ENCODE results near the gene PKD1L1. TPM values are rescaled to one million over a fixed set of nuclear protein-coding genes. Genes with fewer than 3 reads are reported as not detected.

Gene PKD1L1
- polyA plus RNA-seq, 1 donor (not counting 4 experiments of a cell fraction or from before 2014, with no cell fraction given) = 0.04 TPM

DNA sequence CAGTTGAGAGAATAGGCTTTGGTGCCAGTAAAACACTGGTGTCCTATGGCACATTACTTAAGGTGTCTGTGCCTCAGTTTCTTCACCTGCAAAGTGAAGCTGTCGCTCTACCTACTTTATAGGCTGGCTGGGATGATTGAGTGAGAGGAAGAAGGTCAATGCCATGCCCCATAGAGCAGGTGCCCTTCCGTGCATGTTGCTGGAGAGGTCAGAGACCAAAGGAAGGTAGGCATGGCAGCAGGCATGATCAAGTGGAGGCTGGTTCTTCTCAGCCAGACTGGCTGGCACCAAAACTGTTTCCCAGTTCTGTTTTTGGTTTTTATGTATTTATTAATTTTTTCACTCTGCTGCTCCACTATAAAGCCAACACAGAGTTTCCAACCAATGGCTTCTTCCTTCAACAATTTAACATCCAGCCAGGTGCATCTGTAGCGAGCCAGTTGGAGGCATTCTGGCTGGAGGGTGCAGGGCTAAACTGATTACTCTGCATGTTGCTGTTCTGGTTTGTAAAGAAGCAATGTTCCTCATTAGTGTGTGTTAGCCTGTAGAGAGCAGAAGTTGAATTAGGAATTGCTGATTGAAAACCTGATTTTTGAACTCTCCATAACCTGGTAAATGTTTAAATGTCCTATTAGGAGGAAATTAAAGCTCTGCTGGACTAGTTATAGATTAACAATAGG lies 222.1 kb downstream of the PKD1L1 start:
- H3K4me1 ChIP-seq (ENCODE audit: control insufficient read depth, extremely low read depth, insufficient read depth, low read length) = no peaks in the 10 kb centered on the region
- H4K20me1 ChIP-seq (ENCODE audit: control insufficient read depth, extremely low read depth, insufficient read depth, low read length) = no peaks in the 10 kb centered on the region
- no peak overlapping the region for H3K4me2 ChIP-seq (ENCODE audit: control insufficient read depth, extremely low read depth, insufficient read depth, low read depth, low read length)
- TF ChIP-seq, protein P1, sequence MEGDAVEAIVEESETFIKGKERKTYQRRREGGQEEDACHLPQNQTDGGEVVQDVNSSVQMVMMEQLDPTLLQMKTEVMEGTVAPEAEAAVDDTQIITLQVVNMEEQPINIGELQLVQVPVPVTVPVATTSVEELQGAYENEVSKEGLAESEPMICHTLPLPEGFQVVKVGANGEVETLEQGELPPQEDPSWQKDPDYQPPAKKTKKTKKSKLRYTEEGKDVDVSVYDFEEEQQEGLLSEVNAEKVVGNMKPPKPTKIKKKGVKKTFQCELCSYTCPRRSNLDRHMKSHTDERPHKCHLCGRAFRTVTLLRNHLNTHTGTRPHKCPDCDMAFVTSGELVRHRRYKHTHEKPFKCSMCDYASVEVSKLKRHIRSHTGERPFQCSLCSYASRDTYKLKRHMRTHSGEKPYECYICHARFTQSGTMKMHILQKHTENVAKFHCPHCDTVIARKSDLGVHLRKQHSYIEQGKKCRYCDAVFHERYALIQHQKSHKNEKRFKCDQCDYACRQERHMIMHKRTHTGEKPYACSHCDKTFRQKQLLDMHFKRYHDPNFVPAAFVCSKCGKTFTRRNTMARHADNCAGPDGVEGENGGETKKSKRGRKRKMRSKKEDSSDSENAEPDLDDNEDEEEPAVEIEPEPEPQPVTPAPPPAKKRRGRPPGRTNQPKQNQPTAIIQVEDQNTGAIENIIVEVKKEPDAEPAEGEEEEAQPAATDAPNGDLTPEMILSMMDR (optimal IDR thresholded peaks at IDR 0.05 in 1 of 3, IDR thresholded peaks at IDR 0.05 in 1 of 3, conservative IDR thresholded peaks at IDR 0.05 in 1 of 3; ENCODE audit: extremely low read depth in 1 of 3, insufficient read depth in 2 of 3, low read length in 3 of 3) = no peak
- no peak for TF ChIP-seq EZH2 (IDR thresholded peaks at IDR 0.05; ENCODE audit: low read length)
- no peaks in the 10 kb centered on the region for H3K79me2 ChIP-seq (ENCODE audit: control insufficient read depth, insufficient read depth, low read length)
- no peak overlapping the region for H3K4me3 ChIP-seq (ENCODE audit: control insufficient read depth in 2 of 3, extremely low read depth in 1 of 3, insufficient read depth in 2 of 3, low read depth in 1 of 3, low read length in 3 of 3)
- DNase-seq (ENCODE audit: low read depth, low spot score) (no peak), FAIRE-seq (no peak)
- H3K36me3 ChIP-seq (ENCODE audit: control insufficient read depth in 2 of 2, extremely low read depth in 1 of 2, insufficient read depth in 2 of 2, low read length in 2 of 2) = no peaks in the 10 kb centered on the region
- no peaks in the 10 kb centered on the region for H3K9me1 ChIP-seq (ENCODE audit: control insufficient read depth, extremely low read depth, insufficient read depth, low read length)
- H3K27me3 ChIP-seq (ENCODE audit: control insufficient read depth, extremely low read depth, insufficient read depth, low read length) = no peaks in the 10 kb centered on the region
- no peaks in the 10 kb centered on the region for H3K9me3 ChIP-seq (ENCODE audit: control insufficient read depth, low read depth, low read length)
- dilution Hi-C loops (cut with MboI; ENCODE audit: extremely low pct_ligation_motif_present, low sequenced_read_pairs) = no loop called here
- no peak overlapping the region for H2AFZ ChIP-seq (ENCODE audit: control insufficient read depth, low read length)
- H3K9ac ChIP-seq (ENCODE audit: control insufficient read depth, extremely low read depth, insufficient read depth, low read length) = no peak overlapping the region
- H3K27ac ChIP-seq (ENCODE audit: control insufficient read depth, insufficient read depth, low read length) = no peak overlapping the region

DNA sequence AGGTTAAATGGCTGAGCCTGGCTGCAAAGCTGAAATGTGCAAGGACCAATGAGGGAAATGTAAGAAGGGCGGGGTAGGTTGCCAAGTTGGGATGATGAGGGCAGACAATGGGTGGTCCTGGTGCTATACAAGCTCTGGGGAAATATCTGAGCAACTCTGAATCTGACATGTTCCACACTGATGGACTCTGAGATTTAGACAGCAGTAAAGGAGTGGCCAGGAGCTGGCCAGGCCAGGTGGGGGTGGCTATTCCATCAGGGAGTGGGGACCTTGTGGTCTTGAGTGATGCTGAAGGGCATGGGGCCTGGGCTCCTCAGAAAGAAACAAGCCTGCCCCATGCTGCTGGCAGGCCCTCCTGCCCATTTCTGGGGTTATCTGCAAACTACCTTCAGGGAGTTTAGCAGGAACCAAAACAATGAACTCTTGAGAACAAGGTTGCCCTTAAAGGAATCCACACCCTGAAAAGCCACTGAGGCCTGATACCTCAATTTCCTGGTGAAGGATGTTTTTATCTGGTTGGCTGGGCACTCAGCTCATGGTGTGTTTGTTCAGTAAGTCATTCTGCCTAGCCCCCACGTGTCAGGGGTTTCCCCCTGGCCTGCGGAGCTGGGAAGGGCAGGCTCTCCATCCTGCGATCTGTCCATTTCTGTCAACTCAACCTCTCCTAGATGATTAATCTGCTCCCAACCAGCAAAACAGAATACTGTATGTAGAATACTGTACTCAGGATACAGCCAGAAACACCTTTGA lies 223.1 kb downstream of the PKD1L1 start:
- TF ChIP-seq, protein P1 (optimal IDR thresholded peaks at IDR 0.05 in 1 of 3, IDR thresholded peaks at IDR 0.05 in 1 of 3, conservative IDR thresholded peaks at IDR 0.05 in 1 of 3; ENCODE audit: extremely low read depth in 1 of 3, insufficient read depth in 2 of 3, low read length in 3 of 3) = no peak
- TF ChIP-seq EZH2 (IDR thresholded peaks at IDR 0.05; ENCODE audit: low read length) = no peak
- Histone ChIP-seq H3K9ac (ENCODE audit: control insufficient read depth, extremely low read depth, insufficient read depth, low read length) (no peak overlapping the region), H3K27me3 (ENCODE audit: control insufficient read depth, extremely low read depth, insufficient read depth, low read length) (no peaks in the 10 kb centered on the region), H2AFZ (ENCODE audit: control insufficient read depth, low read length) (no peak overlapping the region), H3K4me1 (ENCODE audit: control insufficient read depth, extremely low read depth, insufficient read depth, low read length) (no peaks in the 10 kb centered on the region), H3K4me2 (ENCODE audit: control insufficient read depth, extremely low read depth, insufficient read depth, low read depth, low read length) (no peak overlapping the region), H3K79me2 (ENCODE audit: control insufficient read depth, insufficient read depth, low read length) (no peaks in the 10 kb centered on the region), H3K4me3 (ENCODE audit: control insufficient read depth in 2 of 3, extremely low read depth in 1 of 3, insufficient read depth in 2 of 3, low read depth in 1 of 3, low read length in 3 of 3) (no peak overlapping the region), H3K9me3 (ENCODE audit: control insufficient read depth, low read depth, low read length) (no peaks in the 10 kb centered on the region), H3K9me1 (ENCODE audit: control insufficient read depth, extremely low read depth, insufficient read depth, low read length) (no peaks in the 10 kb centered on the region), H3K27ac (ENCODE audit: control insufficient read depth, insufficient read depth, low read length) (no peak overlapping the region), H4K20me1 (ENCODE audit: control insufficient read depth, extremely low read depth, insufficient read depth, low read length) (no peaks in the 10 kb centered on the region), H3K36me3 (ENCODE audit: control insufficient read depth in 2 of 2, extremely low read depth in 1 of 2, insufficient read depth in 2 of 2, low read length in 2 of 2) (no peaks in the 10 kb centered on the region)
- no peak for FAIRE-seq
- dilution Hi-C loops (cut with MboI; ENCODE audit: extremely low pct_ligation_motif_present, low sequenced_read_pairs) = no loop called here
- DNase-seq (ENCODE audit: low read depth, low spot score) = no peak

Other genes with a start within 250 kb of the PKD1L1 start
- 24.7 to 36.3 TPM (median 29.8 TPM) in 3 replicates for gene HUS1, start 31.1 kb upstream of the PKD1L1 start, polyA plus RNA-seq
- not detected in 3 replicates for gene SUN3, start 80.6 kb upstream of the PKD1L1 start, polyA plus RNA-seq
- gene C7orf57, start 87.1 kb upstream of the PKD1L1 start, polyA plus RNA-seq = 0.22 to 0.60 TPM (median 0.39 TPM) in 3 replicates
- 165 to 226 TPM (median 202 TPM) in 3 replicates for gene UPP1, start 140.8 kb upstream of the PKD1L1 start, polyA plus RNA-seq
- gene ABCA13, start 223.0 kb upstream of the PKD1L1 start, polyA plus RNA-seq = 0.23 to 0.76 TPM (median 0.61 TPM) in 3 replicates